ENCODE measurements around the gene ZC3H14. TPM values are rescaled to one million over a fixed set of nuclear protein-coding genes. Genes with fewer than 3 reads are reported as not detected.

ZC3H14 gene
- total RNA-seq, 2 donors from 2014 or later, result 38.6 to 48.5 TPM

DNA sequence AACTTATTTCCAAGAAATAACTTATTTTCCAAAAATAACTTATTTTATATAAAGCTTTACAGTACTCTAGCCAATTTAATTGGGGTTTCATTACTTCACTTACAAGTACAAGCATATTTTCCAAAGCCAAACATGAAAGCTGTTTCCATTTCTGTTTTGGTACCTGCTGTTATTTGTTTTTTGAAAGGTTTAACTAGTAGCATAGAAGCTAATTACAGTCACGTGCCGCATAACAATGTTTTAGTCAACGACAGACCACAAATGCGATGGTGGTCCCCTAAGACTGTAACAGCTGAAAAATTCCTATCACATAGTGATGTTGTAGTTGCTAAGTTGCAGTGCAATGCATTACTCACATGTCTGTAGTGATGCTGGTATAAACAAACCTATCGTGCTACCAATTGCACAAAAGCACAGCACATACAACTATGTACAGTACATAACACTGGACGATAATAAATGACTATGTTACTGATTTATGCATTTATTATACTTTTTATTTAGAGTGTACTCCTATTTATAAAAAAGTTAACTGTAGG, 29.7 kb upstream of the ZC3H14 start:
- ATAC-seq, result no peak
- no peaks in the 10 kb centered on the region for H3K27me3 ChIP-seq

GRCh38 chr14:88535149-88535548, 27.7 kb upstream of the ZC3H14 start:
- intact Hi-C loops (cut with DNase I), result no loop called here
- ATAC-seq, result peak; percentile 91
- peaks cover 24% of the 10 kb centered on the region for H3K4me1 ChIP-seq

More for the DNA sequence above, 29.7 kb upstream of the ZC3H14 start:
- H3K36me3 ChIP-seq (replicated peaks in 1 of 2; ENCODE audit: insufficient read depth in 1 of 2, low read depth in 2 of 2), result no peaks in the 10 kb centered on the region
- intact Hi-C loops (cut with DNase I), result no loop called here
- WGBS, 2 donors, result 90 to 91% methylated on average over 6 of the region's 6 CpGs
- no peak overlapping the region for H3K4me3 ChIP-seq
- TF ChIP-seq POLR2A (IDR thresholded peaks at IDR 0.05), result no peak
- TF ChIP-seq, protein P1, sequence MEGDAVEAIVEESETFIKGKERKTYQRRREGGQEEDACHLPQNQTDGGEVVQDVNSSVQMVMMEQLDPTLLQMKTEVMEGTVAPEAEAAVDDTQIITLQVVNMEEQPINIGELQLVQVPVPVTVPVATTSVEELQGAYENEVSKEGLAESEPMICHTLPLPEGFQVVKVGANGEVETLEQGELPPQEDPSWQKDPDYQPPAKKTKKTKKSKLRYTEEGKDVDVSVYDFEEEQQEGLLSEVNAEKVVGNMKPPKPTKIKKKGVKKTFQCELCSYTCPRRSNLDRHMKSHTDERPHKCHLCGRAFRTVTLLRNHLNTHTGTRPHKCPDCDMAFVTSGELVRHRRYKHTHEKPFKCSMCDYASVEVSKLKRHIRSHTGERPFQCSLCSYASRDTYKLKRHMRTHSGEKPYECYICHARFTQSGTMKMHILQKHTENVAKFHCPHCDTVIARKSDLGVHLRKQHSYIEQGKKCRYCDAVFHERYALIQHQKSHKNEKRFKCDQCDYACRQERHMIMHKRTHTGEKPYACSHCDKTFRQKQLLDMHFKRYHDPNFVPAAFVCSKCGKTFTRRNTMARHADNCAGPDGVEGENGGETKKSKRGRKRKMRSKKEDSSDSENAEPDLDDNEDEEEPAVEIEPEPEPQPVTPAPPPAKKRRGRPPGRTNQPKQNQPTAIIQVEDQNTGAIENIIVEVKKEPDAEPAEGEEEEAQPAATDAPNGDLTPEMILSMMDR (IDR thresholded peaks at IDR 0.05), result no peak
- no peak for DNase-seq
- H3K4me1 ChIP-seq, result peaks cover 24% of the 10 kb centered on the region
- H3K9me3 ChIP-seq, result no peaks in the 10 kb centered on the region
- no peak overlapping the region for H3K27ac ChIP-seq

DNA sequence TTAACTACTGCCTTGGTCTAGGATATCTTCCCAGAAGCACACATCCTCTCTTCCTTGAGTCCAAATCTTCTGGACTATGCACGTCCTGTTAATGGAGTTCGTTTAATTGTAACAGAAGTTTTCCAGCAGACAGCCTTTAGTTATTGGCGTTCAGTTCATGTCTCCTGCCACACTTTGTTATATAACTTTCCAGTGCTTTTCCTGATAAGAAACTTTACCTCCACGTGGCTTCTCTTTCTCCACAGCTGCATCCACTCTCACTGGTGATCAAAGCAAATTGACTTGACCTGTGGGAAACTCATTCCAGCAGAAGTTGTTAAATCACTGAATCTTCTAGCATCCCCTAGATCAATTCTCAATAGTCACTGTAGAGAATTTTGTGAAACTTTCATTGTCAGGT, 27.0 kb upstream of the ZC3H14 start:
- 11 to 15% methylated on average over 4 of the region's 4 CpGs for WGBS, 2 donors
- TF ChIP-seq, protein P1 (IDR thresholded peaks at IDR 0.05), result no peak
- no peak for TF ChIP-seq POLR2A (IDR thresholded peaks at IDR 0.05)
- intact Hi-C loops (cut with DNase I), result no loop called here
- no peak overlapping the region for H3K4me3 ChIP-seq
- H3K9me3 ChIP-seq, result no peaks in the 10 kb centered on the region
- peaks cover 24% of the 10 kb centered on the region for H3K4me1 ChIP-seq
- peak; percentile 33 to 63 (median 44) for DNase-seq
- H3K36me3 ChIP-seq (replicated peaks in 1 of 2; ENCODE audit: insufficient read depth in 1 of 2, low read depth in 2 of 2), result no peaks in the 10 kb centered on the region
- peak overlapping the region; percentile 28 to 72 (median 49) for H3K27ac ChIP-seq
- H3K27me3 ChIP-seq, result no peaks in the 10 kb centered on the region
- ATAC-seq, result peak; percentile 74

More at GRCh38 chr14:88535149-88535548, 27.7 kb upstream of the ZC3H14 start:
- peak; percentile 52 to 76 (median 58) for DNase-seq
- H3K27me3 ChIP-seq, result no peaks in the 10 kb centered on the region
- no peaks in the 10 kb centered on the region for H3K9me3 ChIP-seq
- H3K4me3 ChIP-seq, result no peak overlapping the region
- peak overlapping the region; percentile 25 to 72 (median 48) for H3K27ac ChIP-seq
- H3K36me3 ChIP-seq (replicated peaks in 1 of 2; ENCODE audit: insufficient read depth in 1 of 2, low read depth in 2 of 2), result no peaks in the 10 kb centered on the region
- WGBS, 2 donors, result 9 to 34% methylated on average over 4 of the region's 4 CpGs
- peak in 1 of 3 donors; percentile 9 for TF ChIP-seq POLR2A (IDR thresholded peaks at IDR 0.05)
- TF ChIP-seq, protein P1 (IDR thresholded peaks at IDR 0.05), result peak in 5 of 7 experiments; percentile 29 to 60 (median 50)

DNA sequence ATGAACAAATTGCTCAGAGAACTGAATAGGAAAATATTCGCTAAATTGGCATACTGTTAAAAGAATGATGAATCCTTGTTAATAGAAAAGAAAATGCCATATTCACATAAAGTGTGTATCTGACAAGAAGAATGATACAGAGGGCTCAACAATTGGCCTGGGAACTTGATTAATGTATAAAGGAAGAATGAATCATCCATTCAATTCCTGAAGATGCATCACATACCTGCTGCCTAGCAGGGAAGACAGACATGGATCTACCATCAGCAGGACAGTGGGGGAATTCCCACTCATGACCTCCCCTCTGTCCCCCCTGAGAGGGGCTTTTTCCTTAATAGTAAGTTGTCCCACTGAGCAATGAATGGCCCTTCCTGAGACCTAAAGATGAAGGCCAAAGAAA, 21.5 kb upstream of the ZC3H14 start:
- TF ChIP-seq, protein P1 (IDR thresholded peaks at IDR 0.05), result no peak
- no peak for TF ChIP-seq POLR2A (IDR thresholded peaks at IDR 0.05)
- H3K27ac ChIP-seq, result no peak overlapping the region
- H3K4me3 ChIP-seq, result no peak overlapping the region
- ATAC-seq (no peak), DNase-seq (no peak)
- H3K36me3 ChIP-seq (replicated peaks in 1 of 2; ENCODE audit: insufficient read depth in 1 of 2, low read depth in 2 of 2), result no peaks in the 10 kb centered on the region
- intact Hi-C loops (cut with DNase I), result no loop called here
- whole genome bisulfite sequencing, 2 donors, result 36 to 97% methylated on average over 1 of the region's 1 CpG
- peaks cover 21% of the 10 kb centered on the region for H3K4me1 ChIP-seq
- H3K27me3 ChIP-seq, result no peaks in the 10 kb centered on the region
- no peaks in the 10 kb centered on the region for H3K9me3 ChIP-seq

Data from body of pancreas (tissue), 4 donors.